ENCODE measurements around the gene HMGB3.
"Not testable (repeated sequence)": the region's sequence is repeated elsewhere in the genome, so short reads cannot be mapped to it uniquely, and the experiment has no call there.

Gene HMGB3

DNA sequence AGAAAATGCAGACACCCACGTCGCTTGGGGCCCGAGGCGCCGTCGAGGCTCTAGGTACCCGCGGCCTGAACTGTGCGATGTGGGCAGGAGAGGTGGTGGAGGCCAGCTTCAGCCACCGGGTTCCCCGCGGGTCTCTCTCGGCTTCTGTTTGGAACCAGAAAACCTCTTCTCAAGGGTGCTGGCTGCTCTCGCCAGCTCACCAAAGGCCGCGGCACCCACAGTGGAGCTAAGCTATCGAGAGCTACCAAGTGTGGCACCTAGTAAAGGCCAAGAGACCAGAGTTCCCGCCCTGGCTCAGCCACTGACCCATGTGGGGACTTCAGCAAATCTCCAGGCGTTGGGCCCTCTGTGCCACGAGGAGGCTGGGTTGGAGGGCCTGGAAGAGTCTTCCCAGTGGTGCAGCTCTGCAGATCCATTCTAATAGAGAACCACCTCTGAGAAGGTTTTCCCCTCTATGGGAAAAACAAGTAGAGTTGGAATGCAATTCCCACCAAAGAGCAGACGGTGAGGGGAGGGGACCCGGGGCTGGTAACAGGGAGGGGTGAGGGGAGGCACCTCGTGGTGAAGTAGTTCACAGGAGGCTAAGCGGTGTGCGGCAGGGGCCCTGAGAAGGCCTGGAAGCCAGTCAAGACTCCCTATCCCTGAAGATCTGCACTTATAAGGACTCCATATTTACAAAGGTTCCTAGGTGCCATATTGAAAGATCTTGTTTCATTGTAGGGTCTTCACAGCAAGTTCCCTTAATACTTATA is 5.5 kb upstream of the HMGB3 start:
- DNase-seq (ENCODE audit: low read depth in 3 of 3, low spot score in 1 of 3): no peak

GRCh38 chrX:150980186-150980585 is 2.9 kb upstream of the HMGB3 start:
- DNase-seq (ENCODE audit: low read depth in 3 of 3, low spot score in 1 of 3): no peak

DNA sequence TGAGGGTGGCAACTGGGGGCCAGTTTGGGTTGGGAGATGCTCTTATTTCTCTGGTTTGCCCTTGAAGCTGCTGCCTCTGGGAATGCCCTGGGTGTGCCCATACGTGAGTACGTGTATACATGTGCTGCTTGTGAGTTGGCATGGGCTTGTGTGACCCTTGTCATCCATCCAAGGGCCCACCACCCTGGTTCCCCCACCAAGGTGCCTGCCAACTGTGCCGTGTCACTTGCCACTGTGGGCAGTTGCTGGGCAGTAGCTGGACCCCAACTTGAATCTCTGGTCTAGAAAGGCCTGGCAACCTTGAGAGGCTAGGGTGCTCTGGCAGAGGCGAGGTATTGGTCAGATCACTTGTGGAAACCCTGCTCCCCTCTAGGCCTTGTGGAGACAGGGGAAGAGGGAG is 2.4 kb upstream of the HMGB3 start:
- DNase-seq (ENCODE audit: low read depth in 3 of 3, low spot score in 1 of 3): no peak

DNA sequence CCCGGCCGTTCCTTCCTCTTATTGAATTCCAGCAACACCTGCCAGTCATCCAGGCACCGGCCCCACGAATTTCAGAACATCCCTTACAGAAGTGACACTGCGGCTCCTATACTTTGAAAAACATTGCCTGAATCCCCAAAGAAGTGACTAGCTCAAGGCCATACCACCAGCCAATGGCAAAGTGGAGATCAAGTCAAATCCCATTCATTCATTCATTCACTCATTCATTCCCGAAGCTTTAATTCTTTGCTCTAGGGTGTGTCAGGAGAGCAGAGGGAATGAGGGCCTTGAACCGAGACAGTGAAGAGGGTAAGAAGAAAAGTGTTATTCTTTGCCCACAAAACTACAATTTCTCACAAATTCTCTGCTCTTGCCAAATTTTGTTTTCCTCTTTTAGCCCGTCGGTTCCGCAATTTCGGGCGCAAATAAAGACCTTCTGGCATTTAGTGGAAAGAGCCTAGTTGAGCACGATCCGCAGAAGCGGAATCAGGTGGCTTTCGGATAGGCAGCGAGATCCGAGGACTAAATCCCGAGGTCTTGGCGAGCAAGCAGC is 824 bp upstream of the HMGB3 start:
- DNase-seq (ENCODE audit: low read depth in 3 of 3, low spot score in 1 of 3): no peak

DNA sequence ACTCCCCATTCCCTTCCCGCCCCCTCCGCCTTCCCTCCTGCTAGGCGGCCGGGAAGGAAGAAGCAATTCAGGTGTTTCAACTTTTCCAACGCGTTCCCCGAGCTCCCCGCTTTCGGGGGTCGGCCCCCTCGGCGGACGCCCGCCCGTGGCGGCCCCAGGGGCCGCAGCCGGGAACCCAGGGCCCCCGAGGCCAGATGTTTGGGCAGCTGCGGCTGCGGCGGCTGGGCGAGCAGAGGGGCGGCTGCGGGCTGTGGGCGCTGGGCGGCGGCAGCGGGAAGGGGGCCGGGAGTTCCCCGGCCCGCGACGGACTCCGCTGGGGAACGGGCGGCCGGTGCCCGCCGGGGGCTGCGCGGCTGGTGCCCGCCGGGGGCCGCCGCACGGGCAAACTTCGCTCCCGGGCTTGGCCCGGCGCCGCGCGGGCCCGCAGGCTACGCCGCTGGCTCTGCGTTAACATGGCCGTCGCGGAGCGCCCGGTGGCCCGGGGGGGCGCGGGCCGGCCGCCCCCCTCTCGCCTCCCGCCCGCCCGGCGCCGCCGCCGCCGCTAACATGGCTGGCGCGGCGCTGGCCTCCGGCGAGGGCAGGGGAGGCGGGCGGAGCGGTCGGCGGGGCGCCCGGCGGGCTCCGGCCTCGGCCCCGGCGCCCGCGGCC is 510 bp downstream of the HMGB3 start:
- DNase-seq (ENCODE audit: low read depth in 3 of 3, low spot score in 1 of 3): no peak

DNA sequence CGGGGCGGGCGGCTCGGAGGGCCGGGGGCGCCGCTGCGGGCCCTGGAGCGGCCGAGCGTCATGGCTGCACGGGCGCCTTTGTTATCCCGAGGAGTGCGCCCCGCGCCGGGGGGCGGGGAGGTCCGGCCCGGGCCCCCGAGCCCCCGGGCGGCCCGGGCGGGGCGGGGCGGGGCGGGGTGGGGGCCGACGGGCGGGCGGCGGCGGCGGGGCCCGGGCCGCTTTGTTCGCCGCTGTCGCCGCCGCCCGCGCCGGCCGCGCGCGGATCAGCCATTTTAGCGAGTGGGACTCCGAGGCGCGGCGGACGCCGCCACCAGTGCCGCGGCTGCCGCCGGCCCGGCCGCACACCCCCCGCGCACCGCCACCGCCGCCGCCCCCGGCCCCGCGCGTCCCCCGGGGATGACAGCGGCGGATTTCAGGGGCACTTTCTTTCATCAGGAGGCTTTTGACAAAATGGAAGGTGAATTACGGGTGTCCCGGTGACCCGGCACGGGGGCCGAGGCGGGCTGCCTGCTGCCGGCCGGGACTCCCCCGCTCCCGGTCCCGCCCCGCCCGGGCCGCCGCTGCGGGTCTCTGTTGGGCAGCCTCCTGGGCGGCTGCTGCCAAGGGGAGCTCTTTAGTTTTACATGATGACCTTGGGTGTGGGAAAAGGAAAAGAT is 1.2 kb downstream of the HMGB3 start:
- DNase-seq (ENCODE audit: low read depth in 3 of 3, low spot score in 1 of 3): no peak

- DNase-seq (ENCODE audit: low read depth in 3 of 3, low spot score in 1 of 3): not testable (repeated sequence)
Measured at GRCh38 chrX:150987687-150988086, 4.6 kb downstream of the HMGB3 start.

DNA sequence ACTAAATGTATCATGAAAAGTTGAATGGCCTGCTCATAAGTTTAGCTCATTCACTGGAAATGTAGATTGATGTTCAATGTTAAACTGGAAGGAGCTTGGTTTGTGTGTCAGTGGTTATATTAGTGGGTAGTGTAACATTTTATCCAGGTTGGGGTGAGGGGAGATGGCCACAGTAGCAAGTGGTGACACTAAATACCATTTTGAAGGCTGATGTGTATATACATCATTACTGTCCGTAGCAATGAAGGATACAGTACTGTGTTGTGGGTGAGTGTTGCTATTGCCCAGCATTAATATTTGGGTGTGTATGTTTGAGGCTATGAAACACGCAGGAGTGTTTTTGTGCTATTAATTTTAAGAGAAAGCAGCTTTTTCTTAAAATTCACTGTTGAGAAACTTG is 6.3 kb downstream of the HMGB3 start:
- no peak for DNase-seq (ENCODE audit: low read depth in 3 of 3, low spot score in 1 of 3)

- DNase-seq (ENCODE audit: low read depth in 3 of 3, low spot score in 1 of 3): no peak
Measured at GRCh38 chrX:150990910-150991309, 7.8 kb downstream of the HMGB3 start.

GRCh38 chrX:151000861-151001331 is 17.8 kb downstream of the HMGB3 start:
- DNase-seq (ENCODE audit: low read depth in 3 of 3, low spot score in 1 of 3): no peak

GRCh38 chrX:151004085-151004484 is 20.9 kb downstream of the HMGB3 start:
- no peak for DNase-seq (ENCODE audit: low read depth in 3 of 3, low spot score in 1 of 3)

GRCh38 chrX:151006410-151007109 is 23.4 kb downstream of the HMGB3 start:
- DNase-seq (ENCODE audit: low read depth in 3 of 3, low spot score in 1 of 3): no peak

DNA sequence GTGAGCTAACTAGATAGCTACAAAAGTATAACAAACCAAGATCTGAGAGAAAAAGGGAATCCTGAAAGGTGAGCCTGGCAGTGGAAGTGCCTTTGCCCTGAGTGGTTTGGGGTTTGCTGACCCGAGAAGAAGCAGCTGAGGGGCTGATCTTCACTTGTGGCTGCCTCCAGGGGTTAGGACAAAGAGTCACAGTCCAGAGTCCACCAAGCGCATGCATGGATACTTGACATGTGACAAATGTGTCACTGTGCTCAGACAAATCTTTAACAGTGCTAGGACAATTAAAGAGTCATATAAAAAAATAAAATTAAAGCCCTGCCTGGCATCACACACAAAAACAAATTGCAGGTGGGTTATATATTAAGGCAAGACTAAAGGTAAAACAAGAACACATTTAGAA is 26.4 kb downstream of the HMGB3 start:
- no peak for DNase-seq (ENCODE audit: low read depth in 3 of 3, low spot score in 1 of 3)

- DNase-seq (ENCODE audit: low read depth in 3 of 3, low spot score in 1 of 3): no peak
Measured at GRCh38 chrX:151013164-151013743, 30.1 kb downstream of the HMGB3 start.

- DNase-seq (ENCODE audit: low read depth in 3 of 3, low spot score in 1 of 3): no peak
Measured at GRCh38 chrX:151015684-151016083, 32.5 kb downstream of the HMGB3 start.

GRCh38 chrX:151019856-151020255 is 36.7 kb downstream of the HMGB3 start:
- DNase-seq (ENCODE audit: low read depth in 3 of 3, low spot score in 1 of 3): no peak

GRCh38 chrX:151030845-151031244 is 47.7 kb downstream of the HMGB3 start:
- DNase-seq (ENCODE audit: low read depth in 3 of 3, low spot score in 1 of 3): no peak

GRCh38 chrX:151031391-151031975 is 48.3 kb downstream of the HMGB3 start:
- no peak for DNase-seq (ENCODE audit: low read depth in 3 of 3, low spot score in 1 of 3)

DNA sequence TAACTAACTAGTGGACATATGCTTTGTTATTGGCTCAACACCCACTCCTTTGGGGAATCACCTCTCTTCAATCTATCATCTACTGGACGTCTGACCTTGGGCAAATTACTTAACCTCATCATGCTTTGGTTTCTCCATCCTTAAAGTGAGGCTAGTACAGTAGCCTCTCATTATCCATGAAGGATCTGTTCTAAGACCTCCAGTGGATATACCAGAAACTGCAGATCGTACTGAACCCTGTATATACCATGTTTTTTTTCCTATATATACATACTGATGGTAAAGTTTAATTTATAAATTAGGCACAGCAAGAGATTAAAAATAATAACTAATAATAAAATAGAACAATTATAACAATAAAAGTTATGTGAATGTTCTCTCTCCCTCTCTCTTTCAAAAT is 56.2 kb downstream of the HMGB3 start:
- no peak for DNase-seq (ENCODE audit: low read depth in 3 of 3, low spot score in 1 of 3)

Data from stimulated activated CD4-positive, alpha-beta T cell treated with anti-CD3 and anti-CD28 coated beads, TNF-alpha, amount 100 ng/mL, for 1 hour (primary cell).